Peyer's patch (tissue), 4 donors: ENCODE results near the gene GPM6B.

Experiments
- CTCF ChIP-seq, 6 experiments: fragments of 450-650 bp in 4 of 6; fragments of 200-600 bp in 2 of 6; sonication (generic) in 1 of 6; IDR thresholded peaks; one replicate each; pipeline ENCODE4 v1.5.1; 2017 to 2019; ENCODE audit warnings: antibody characterized with exemption in 6 of 6, mild to moderate bottlenecking in 3 of 6, moderate library complexity in 1 of 6
- POLR2A ChIP-seq, 2 donors: fragments of 450-650 bp; IDR thresholded peaks; one replicate each; pipeline ENCODE4 v1.5.1; 2017; ENCODE audit warnings: antibody characterized with exemption in 2 of 2, mild to moderate bottlenecking in 2 of 2, moderate library complexity in 2 of 2

DNA sequence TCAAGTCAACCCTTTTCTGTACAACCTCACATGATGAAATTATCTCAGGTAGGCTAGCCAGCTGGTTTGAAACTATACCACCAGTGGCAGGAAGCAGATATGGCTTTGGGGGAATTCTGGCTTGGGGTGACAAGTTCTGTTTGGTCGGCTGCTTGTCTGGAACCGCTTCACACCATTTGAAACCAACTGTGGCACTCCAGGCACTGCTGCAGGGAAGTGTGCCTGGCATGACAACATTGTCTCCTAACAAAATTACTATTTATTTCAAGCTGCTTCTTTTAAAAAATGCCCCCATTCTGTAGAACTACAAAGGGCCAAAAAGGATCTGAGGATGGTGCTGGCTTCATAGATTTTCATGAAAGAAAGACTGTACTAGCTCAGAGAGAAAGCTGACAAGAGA, 37.1 kb upstream of the GPM6B start:
- TF ChIP-seq CTCF (IDR thresholded peaks at IDR 0.05) (no peak), POLR2A (IDR thresholded peaks at IDR 0.05) (no peak)
